HCT116 (cell line): ENCODE results near the gene PACS2.

Experiments
- POLR2AphosphoS5 ChIP-seq: IDR thresholded peaks from 2 replicates; pipeline ENCODE4 v1.6.1; 2011; ENCODE audit warnings: mild to moderate bottlenecking, low read depth, low read length, moderate library complexity
- SP1 ChIP-seq: IDR thresholded peaks from 2 replicates; pipeline ENCODE4 v1.6.1; 2012; ENCODE audit warnings: low read depth
- TCF7L2 ChIP-seq: IDR thresholded peaks from 2 replicates; pipeline ENCODE4 v1.7.0; 2011; ENCODE audit warnings: borderline replicate concordance, inconsistent platforms; ENCODE audit not compliant: insufficient read depth, insufficient read length; ENCODE audit errors: extremely low read depth
- YY1 ChIP-seq: IDR thresholded peaks from 2 replicates; pipeline ENCODE4 v1.6.1; 2011; ENCODE audit warnings: low read length, low read depth, moderate library complexity, mild to moderate bottlenecking; ENCODE audit not compliant: insufficient replicate concordance; ENCODE audit errors: extremely low read depth
- TF ChIP-seq, protein P1 (sequence below), 3 experiments: fragments of 200-600 bp in 1 of 3; sonication (generic) in 1 of 3; IDR thresholded peaks in 2 of 3; conservative IDR thresholded peaks in 1 of 3; 2 replicates each; pipeline ENCODE4 v1.5.1; 2012 to 2017; ENCODE audit warnings: low read depth in 2 of 3, low read length in 2 of 3, antibody characterized with exemption in 1 of 3, borderline replicate concordance in 1 of 3, control low read depth in 1 of 3, mild to moderate bottlenecking in 1 of 3, mixed read lengths in 1 of 3, mixed run types in 1 of 3, moderate library complexity in 1 of 3; ENCODE audit not compliant: insufficient read depth in 1 of 3

DNA sequence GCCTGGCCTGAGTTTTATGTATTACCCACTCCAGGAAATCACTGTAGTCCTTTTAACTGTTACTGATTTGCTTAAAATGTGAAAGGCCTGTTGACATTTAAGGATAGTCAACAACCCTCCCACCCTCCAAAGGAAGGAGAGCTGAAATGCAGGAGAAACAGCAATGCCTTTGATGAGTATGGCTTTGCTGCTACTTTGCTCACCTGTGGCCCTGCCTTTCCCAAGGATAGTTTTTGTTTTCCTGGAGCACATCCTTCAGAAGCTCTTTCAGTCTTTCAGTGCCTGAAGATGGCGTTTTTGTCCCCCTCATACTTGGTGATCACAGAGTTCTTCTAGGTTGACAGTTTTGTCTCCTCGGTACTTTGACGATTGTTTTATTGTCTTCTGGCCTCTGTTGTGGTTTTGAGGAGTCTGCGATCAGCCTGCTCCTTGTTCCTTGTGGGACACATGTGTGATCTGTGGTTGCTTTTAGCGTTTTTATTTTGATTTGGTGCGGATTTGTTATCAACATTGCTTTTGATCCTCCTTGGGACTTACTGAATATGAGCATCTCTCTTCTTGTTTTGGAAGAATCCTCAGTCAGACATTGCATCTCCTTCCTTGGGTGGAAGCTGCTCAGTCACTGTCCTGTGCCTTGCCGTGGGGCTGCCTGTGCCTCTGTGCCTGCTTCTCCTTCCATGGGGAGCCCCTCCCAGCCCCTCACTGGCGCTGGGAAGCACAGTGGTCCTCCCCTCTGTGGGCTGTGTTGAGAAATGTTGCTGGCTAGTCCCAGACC, 17.2 kb downstream of the PACS2 start:
- TF ChIP-seq POLR2AphosphoS5 (no peak), TCF7L2 (no peak), YY1 (no peak), SP1 (no peak)
- TF ChIP-seq, protein P1, sequence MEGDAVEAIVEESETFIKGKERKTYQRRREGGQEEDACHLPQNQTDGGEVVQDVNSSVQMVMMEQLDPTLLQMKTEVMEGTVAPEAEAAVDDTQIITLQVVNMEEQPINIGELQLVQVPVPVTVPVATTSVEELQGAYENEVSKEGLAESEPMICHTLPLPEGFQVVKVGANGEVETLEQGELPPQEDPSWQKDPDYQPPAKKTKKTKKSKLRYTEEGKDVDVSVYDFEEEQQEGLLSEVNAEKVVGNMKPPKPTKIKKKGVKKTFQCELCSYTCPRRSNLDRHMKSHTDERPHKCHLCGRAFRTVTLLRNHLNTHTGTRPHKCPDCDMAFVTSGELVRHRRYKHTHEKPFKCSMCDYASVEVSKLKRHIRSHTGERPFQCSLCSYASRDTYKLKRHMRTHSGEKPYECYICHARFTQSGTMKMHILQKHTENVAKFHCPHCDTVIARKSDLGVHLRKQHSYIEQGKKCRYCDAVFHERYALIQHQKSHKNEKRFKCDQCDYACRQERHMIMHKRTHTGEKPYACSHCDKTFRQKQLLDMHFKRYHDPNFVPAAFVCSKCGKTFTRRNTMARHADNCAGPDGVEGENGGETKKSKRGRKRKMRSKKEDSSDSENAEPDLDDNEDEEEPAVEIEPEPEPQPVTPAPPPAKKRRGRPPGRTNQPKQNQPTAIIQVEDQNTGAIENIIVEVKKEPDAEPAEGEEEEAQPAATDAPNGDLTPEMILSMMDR (IDR thresholded peaks at IDR 0.05 in 2 of 3, conservative IDR thresholded peaks at IDR 0.05 in 1 of 3; ENCODE audit: borderline replicate concordance in 1 of 3, insufficient read depth in 1 of 3, low read depth in 2 of 3, low read length in 2 of 3), result no peak
